Measurements from ENCODE around the gene ABCC6. TPM values are rescaled to one million over a fixed set of nuclear protein-coding genes. Genes with fewer than 3 reads are reported as not detected.
A peak's percentile ranks its signal among the peaks of the same experiment; 100 is the strongest.
"Not testable (repeated sequence)": the region's sequence is repeated elsewhere in the genome, so short reads cannot be mapped to it uniquely, and the experiment has no call there.

ABCC6 gene
- total RNA-seq, 1 experiment from 2014 or later = 2.9 TPM

DNA sequence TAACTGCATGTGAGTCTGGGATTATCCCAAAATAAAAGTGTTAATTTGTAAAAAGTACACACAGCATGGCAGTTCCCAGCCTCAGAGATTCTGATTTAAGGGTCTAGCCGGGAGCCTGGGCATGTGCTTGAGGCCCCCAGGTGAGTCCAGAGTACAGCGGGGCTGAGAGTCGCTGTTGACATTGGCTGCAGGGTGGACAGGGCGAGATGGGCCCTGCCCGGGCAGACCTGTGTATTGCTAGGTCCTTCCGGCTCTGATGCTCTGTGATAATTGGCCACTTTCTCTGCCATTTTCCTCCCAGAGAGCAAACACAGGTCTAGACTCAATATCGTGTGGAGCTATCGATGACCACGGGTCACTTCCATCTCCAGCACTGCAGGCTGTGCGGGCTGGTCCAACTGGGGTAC lies 73.6 kb downstream of the ABCC6 start:
- H3K36me3 ChIP-seq (ENCODE audit: control insufficient read depth, insufficient read depth, low read length) = no peaks in the 10 kb centered on the region
- no peak overlapping the region for H3K27ac ChIP-seq (ENCODE audit: low read length)
- POLR2A ChIA-PET = no interaction called here
- ATAC-seq = peak; percentile 32
- TF ChIP-seq REST (IDR thresholded peaks at IDR 0.05; ENCODE audit: insufficient read depth in 1 of 2, low read depth in 2 of 2, low read length in 1 of 2) (no peak), TCF7L2 (IDR thresholded peaks at IDR 0.05; ENCODE audit: low read depth, low read length) (no peak), SIN3A (IDR thresholded peaks at IDR 0.05; ENCODE audit: borderline replicate concordance, insufficient read depth, low read depth, low read length) (no peak), POLR2AphosphoS5 (IDR thresholded peaks at IDR 0.05; ENCODE audit: low read depth, low read length) (no peak), CTCF (IDR thresholded peaks at IDR 0.05) (no peak)
- intact Hi-C loops (cut with micrococcal nuclease; ENCODE audit: unreplicated experiment) (no loop called here), in situ Hi-C loops (cut with HindIII; ENCODE audit: low pct_unique_long_range_greater_than_20kb, low sequenced_read_pairs) (no loop called here)
- no peaks in the 10 kb centered on the region for H3K27me3 ChIP-seq (ENCODE audit: control insufficient read depth, insufficient read depth, low read length)
- H3K4me3 ChIP-seq (ENCODE audit: low read depth in 2 of 2, low read length in 2 of 2) = no peak overlapping the region
- CTCF ChIA-PET = no interaction called here
- BruUV-seq (replicated peaks) = no TSS peak
- H3K9me3 ChIP-seq (ENCODE audit: control insufficient read depth, insufficient read depth, low read depth, low read length) = no peaks in the 10 kb centered on the region
- DNase-seq (ENCODE audit: low read depth, low spot score) = no peak
- peaks cover 39% of the 10 kb centered on the region for H3K4me1 ChIP-seq (ENCODE audit: control insufficient read depth, insufficient read depth, low read length)

DNA sequence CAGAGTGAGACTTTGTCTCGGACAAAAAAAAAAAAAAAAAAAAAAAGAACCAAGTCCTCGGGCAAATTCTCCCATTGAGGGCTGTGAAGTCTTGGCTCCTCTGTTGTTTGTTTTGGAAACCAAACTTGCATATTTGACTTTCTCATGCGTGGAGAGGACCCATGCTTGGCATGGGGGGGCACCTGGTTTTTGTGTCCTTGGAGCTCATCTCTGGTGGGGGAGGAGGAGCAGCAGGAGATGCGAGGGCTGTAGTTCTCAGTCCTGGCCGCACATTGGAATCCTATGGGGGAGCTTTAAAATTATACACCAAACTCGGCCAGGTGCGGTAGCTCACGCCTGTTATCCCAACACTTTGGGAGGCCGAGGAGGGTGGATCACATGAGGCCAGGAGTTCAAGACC lies 74.5 kb downstream of the ABCC6 start:
- in situ Hi-C loops (cut with HindIII; ENCODE audit: low pct_unique_long_range_greater_than_20kb, low sequenced_read_pairs) (no loop called here), intact Hi-C loops (cut with micrococcal nuclease; ENCODE audit: unreplicated experiment) (no loop called here)
- no peak overlapping the region for H3K4me3 ChIP-seq (ENCODE audit: low read depth in 2 of 2, low read length in 2 of 2)
- POLR2A ChIA-PET = interaction anchor here (0.7 kb wide), 1 partner anchor 1907 kb away, joined by 14 read pairs; no protein-coding TSS in a partner anchor
- no peak for ATAC-seq
- DNase-seq (ENCODE audit: low read depth, low spot score) = no peak
- BruUV-seq (replicated peaks) = no TSS peak
- peaks cover 39% of the 10 kb centered on the region for H3K4me1 ChIP-seq (ENCODE audit: control insufficient read depth, insufficient read depth, low read length)
- CTCF ChIA-PET = no interaction called here
- H3K36me3 ChIP-seq (ENCODE audit: control insufficient read depth, insufficient read depth, low read length) = peaks cover 5% of the 10 kb centered on the region
- H3K27ac ChIP-seq (ENCODE audit: low read length) = no peak overlapping the region
- no peaks in the 10 kb centered on the region for H3K9me3 ChIP-seq (ENCODE audit: control insufficient read depth, insufficient read depth, low read depth, low read length)
- H3K27me3 ChIP-seq (ENCODE audit: control insufficient read depth, insufficient read depth, low read length) = no peaks in the 10 kb centered on the region
- TF ChIP-seq SIN3A (IDR thresholded peaks at IDR 0.05; ENCODE audit: borderline replicate concordance, insufficient read depth, low read depth, low read length) = no peak
- no peak for TF ChIP-seq POLR2AphosphoS5 (IDR thresholded peaks at IDR 0.05; ENCODE audit: low read depth, low read length)
- TF ChIP-seq TCF7L2 (IDR thresholded peaks at IDR 0.05; ENCODE audit: low read depth, low read length) = no peak

DNA sequence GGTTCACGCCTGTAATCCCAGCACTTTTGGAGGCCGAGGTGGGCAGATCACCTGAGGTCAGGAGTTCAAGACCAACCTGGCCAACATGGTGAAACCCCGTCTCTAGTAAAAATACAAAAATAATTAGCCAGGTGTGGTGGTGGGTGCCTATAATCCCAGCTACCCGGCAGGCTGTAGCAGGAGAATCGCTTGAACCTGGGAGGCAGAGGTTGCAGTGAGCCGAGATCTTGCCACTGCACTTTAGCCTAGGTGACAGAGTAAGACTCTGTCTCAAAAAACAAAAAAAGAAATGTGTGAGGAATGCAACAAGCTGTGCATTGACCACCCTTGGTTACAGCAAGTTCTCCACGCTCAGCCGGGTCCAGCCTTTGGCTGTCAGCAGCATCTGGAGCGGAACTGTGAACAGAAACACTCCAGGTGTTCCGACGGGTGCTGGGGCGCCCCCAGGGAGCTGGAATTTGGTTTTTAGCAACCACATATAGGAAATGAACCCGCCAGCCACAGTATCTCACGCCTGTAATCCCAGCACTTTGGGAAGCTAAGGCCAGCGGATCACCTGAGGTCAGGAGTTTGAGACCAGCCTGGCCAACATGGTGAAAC lies 75.2 kb downstream of the ABCC6 start:
- H3K9me3 ChIP-seq (ENCODE audit: control insufficient read depth, insufficient read depth, low read depth, low read length); H3K4me3 ChIP-seq (ENCODE audit: low read depth in 2 of 2, low read length in 2 of 2); CTCF ChIA-PET; intact Hi-C loops (cut with micrococcal nuclease; ENCODE audit: unreplicated experiment); BruUV-seq (replicated peaks); POLR2A ChIA-PET; H3K27ac ChIP-seq (ENCODE audit: low read length); in situ Hi-C loops (cut with HindIII; ENCODE audit: low pct_unique_long_range_greater_than_20kb, low sequenced_read_pairs); DNase-seq (ENCODE audit: low read depth, low spot score); H3K36me3 ChIP-seq (ENCODE audit: control insufficient read depth, insufficient read depth, low read length); ATAC-seq; H3K27me3 ChIP-seq (ENCODE audit: control insufficient read depth, insufficient read depth, low read length): not testable (repeated sequence)
- H3K4me1 ChIP-seq (ENCODE audit: control insufficient read depth, insufficient read depth, low read length) = peaks cover 39% of the 10 kb centered on the region
